8988T (cell line): ENCODE results near the gene VPS9D1.
"Not testable (repeated sequence)": the region's sequence is repeated elsewhere in the genome, so short reads cannot be mapped to it uniquely, and the experiment has no call there.

Source experiments
- DNase-seq: peaks from one replicate; pipeline ENCODE4 v3.0.0; 2011

Gene VPS9D1

GRCh38 chr16:89709166-89709565 is 11.5 kb downstream of the VPS9D1 start:
- DNase-seq: no peak

GRCh38 chr16:89708481-89708931 is 12.2 kb downstream of the VPS9D1 start:
- no peak for DNase-seq

GRCh38 chr16:89707695-89708094 is 13.0 kb downstream of the VPS9D1 start:
- peak; percentile 65 for DNase-seq

- peak; percentile 59 for DNase-seq
Measured at GRCh38 chr16:89706518-89707260, 14.0 kb downstream of the VPS9D1 start.

GRCh38 chr16:89705006-89705405 is 15.7 kb downstream of the VPS9D1 start:
- no peak for DNase-seq

GRCh38 chr16:89704281-89704680 is 16.4 kb downstream of the VPS9D1 start:
- DNase-seq: no peak

GRCh38 chr16:89701425-89702406 is 19.0 kb downstream of the VPS9D1 start, which contains the start of gene SPATA2L:
SPATA2L (minus strand) TSS chr16:89701705; CDS start chr16:89701232, 473 bp downstream.
- DNase-seq: peak; percentile 99

GRCh38 chr16:89700649-89701424 is 19.9 kb downstream of the VPS9D1 start:
- DNase-seq: peak; percentile 77

GRCh38 chr16:89700100-89700648 is 20.5 kb downstream of the VPS9D1 start:
- DNase-seq: peak; percentile 100

GRCh38 chr16:89699629-89700099 is 21.0 kb downstream of the VPS9D1 start:
- not testable (repeated sequence) for DNase-seq

GRCh38 chr16:89698717-89699116 is 22.0 kb downstream of the VPS9D1 start:
- not testable (repeated sequence) for DNase-seq

- DNase-seq: peak; percentile 67
Measured at GRCh38 chr16:89697616-89698331, 22.9 kb downstream of the VPS9D1 start.

GRCh38 chr16:89697161-89697615 is 23.5 kb downstream of the VPS9D1 start:
- DNase-seq: peak; percentile 52

- DNase-seq: peak; percentile 61
Measured at GRCh38 chr16:89696670-89697128, 24.0 kb downstream of the VPS9D1 start.

- peak; percentile 63 for DNase-seq
Measured at GRCh38 chr16:89695875-89696669, 24.6 kb downstream of the VPS9D1 start.

- peak; percentile 61 for DNase-seq
Measured at GRCh38 chr16:89695086-89695874, 25.4 kb downstream of the VPS9D1 start.

GRCh38 chr16:89694784-89695085 is 26.0 kb downstream of the VPS9D1 start:
- not testable (repeated sequence) for DNase-seq

- peak; percentile 55 for DNase-seq
Measured at GRCh38 chr16:89693931-89694783, 26.5 kb downstream of the VPS9D1 start.

- DNase-seq: no peak
Measured at GRCh38 chr16:89693289-89693731, 27.4 kb downstream of the VPS9D1 start.
